ENCODE measurements around the gene C1QBP.
A peak's percentile ranks its signal among the peaks of the same experiment; 100 is the strongest.

C1QBP gene

GRCh38 chr17:5422505-5422904 is 16.4 kb downstream of the C1QBP start:
- Histone ChIP-seq H3F3A (ENCODE audit: insufficient read depth) (peaks cover 10% of the 10 kb centered on the region), H3K4me3 (ENCODE audit: insufficient read depth, low read length, poor library complexity, severe bottlenecking) (no peak overlapping the region), H3K27ac (ENCODE audit: low read depth, low read length) (no peak overlapping the region), H3K9me3 (ENCODE audit: insufficient read depth, low read length) (no peaks in the 10 kb centered on the region), H3K36me3 (ENCODE audit: low read length) (peaks cover 14% of the 10 kb centered on the region; the same call in 1 of the 2 replicates), H3K9me2 (replicated peaks; ENCODE audit: insufficient read depth, low read length) (no peaks in the 10 kb centered on the region), H3K27me3 (ENCODE audit: low read length) (no peaks in the 10 kb centered on the region), H3K79me2 (ENCODE audit: insufficient read depth, low read length) (peaks cover 46% of the 10 kb centered on the region), H2AFZ (ENCODE audit: low read depth, low read length, severe bottlenecking) (no peak overlapping the region), H3K4me2 (ENCODE audit: low read depth, low read length, poor library complexity, severe bottlenecking) (no peak overlapping the region), H4K20me1 (ENCODE audit: low read depth, low read length) (no peaks in the 10 kb centered on the region; the same call in 1 of the 2 replicates), H3K9ac (ENCODE audit: low read length) (no peak overlapping the region)
- TF ChIP-seq EZH2phosphoT487 (conservative IDR thresholded peaks at IDR 0.05; ENCODE audit: low read length) (no peak), CTCF (IDR thresholded peaks at IDR 0.05; ENCODE audit: insufficient read depth, low read length, poor library complexity, severe bottlenecking) (no peak)

- Histone ChIP-seq H3K27me3 (ENCODE audit: low read length) (no peaks in the 10 kb centered on the region), H3K4me2 (ENCODE audit: low read depth, low read length, poor library complexity, severe bottlenecking) (peak within 1 kb of the TSS; percentile 96), H3K27ac (ENCODE audit: low read depth, low read length) (peak within 1 kb of the TSS; percentile 90), H3K9me2 (replicated peaks; ENCODE audit: insufficient read depth, low read length) (no peaks in the 10 kb centered on the region), H3K9ac (ENCODE audit: low read length) (peak within 1 kb of the TSS; percentile 91), H3K4me3 (ENCODE audit: insufficient read depth, low read length, poor library complexity, severe bottlenecking) (peak within 1 kb of the TSS; percentile 89), H3F3A (ENCODE audit: insufficient read depth) (peaks cover 10% of the 10 kb centered on the region), H3K9me3 (ENCODE audit: insufficient read depth, low read length) (no peaks in the 10 kb centered on the region), H3K36me3 (ENCODE audit: low read length) (peaks cover 32% of the 10 kb centered on the region), H2AFZ (ENCODE audit: low read depth, low read length, severe bottlenecking) (peak within 1 kb of the TSS; percentile 68), H3K79me2 (ENCODE audit: insufficient read depth, low read length) (peaks cover 67% of the 10 kb centered on the region), H4K20me1 (ENCODE audit: low read depth, low read length) (peaks cover 7% of the 10 kb centered on the region; the same call in 1 of the 2 replicates)
- no peak for TF ChIP-seq CTCF (IDR thresholded peaks at IDR 0.05; ENCODE audit: insufficient read depth, low read length, poor library complexity, severe bottlenecking)
- no peak for TF ChIP-seq EZH2phosphoT487 (conservative IDR thresholded peaks at IDR 0.05; ENCODE audit: low read length)
Observed at GRCh38 chr17:5419959-5420653, 18.8 kb downstream of the C1QBP start, which contains the start of gene RPAIN. RPAIN (plus strand) TSS chr17:5420182; CDS start chr17:5420211, 29 bp downstream.

GRCh38 chr17:5419356-5419958 is 19.5 kb downstream of the C1QBP start, which contains the start of gene NUP88:
NUP88 (minus strand) TSS chr17:5419662; CDS start chr17:5419650, 12 bp downstream.
- H2AFZ ChIP-seq (ENCODE audit: low read depth, low read length, severe bottlenecking) = peak within 1 kb of the TSS; percentile 68
- H3K27ac ChIP-seq (ENCODE audit: low read depth, low read length) = peak within 1 kb of the TSS; percentile 90
- no peaks in the 10 kb centered on the region for H3K9me3 ChIP-seq (ENCODE audit: insufficient read depth, low read length)
- peak within 1 kb of the TSS; percentile 91 for H3K9ac ChIP-seq (ENCODE audit: low read length)
- TF ChIP-seq CTCF (IDR thresholded peaks at IDR 0.05; ENCODE audit: insufficient read depth, low read length, poor library complexity, severe bottlenecking) (no peak), EZH2phosphoT487 (conservative IDR thresholded peaks at IDR 0.05; ENCODE audit: low read length) (no peak)
- H4K20me1 ChIP-seq (ENCODE audit: low read depth, low read length) = peaks cover 7% of the 10 kb centered on the region; the same call in 1 of the 2 replicates
- peak within 1 kb of the TSS; percentile 96 for H3K4me2 ChIP-seq (ENCODE audit: low read depth, low read length, poor library complexity, severe bottlenecking)
- H3K4me3 ChIP-seq (ENCODE audit: insufficient read depth, low read length, poor library complexity, severe bottlenecking) = peak within 1 kb of the TSS; percentile 89
- peaks cover 29% of the 10 kb centered on the region for H3K36me3 ChIP-seq (ENCODE audit: low read length)
- H3K27me3 ChIP-seq (ENCODE audit: low read length) = no peaks in the 10 kb centered on the region
- no peaks in the 10 kb centered on the region for H3K9me2 ChIP-seq (replicated peaks; ENCODE audit: insufficient read depth, low read length)
- H3K79me2 ChIP-seq (ENCODE audit: insufficient read depth, low read length) = peaks cover 71% of the 10 kb centered on the region
- H3F3A ChIP-seq (ENCODE audit: insufficient read depth) = peaks cover 10% of the 10 kb centered on the region
